HepG2 (cell line): ENCODE data around the gene AUH. TPM values are rescaled to one million over a fixed set of nuclear protein-coding genes. Genes with fewer than 3 reads are reported as not detected.

ENCODE experiments used
- CCAR2 ChIP-seq: fragments of 200-400 bp; formaldehyde crosslinking; optimal IDR thresholded peaks from 2 replicates; pipeline ENCODE3; 2018; ENCODE audit warnings: low read depth, mild to moderate bottlenecking, low read length, moderate library complexity
- HNF4G ChIP-seq, 2 experiments: sonication (generic) in 1 of 2; formaldehyde crosslinking in 1 of 2; IDR thresholded peaks; 2 replicates each; pipeline versions ENCODE4 v1.4.0 to v1.6.1; 2011 to 2020; ENCODE audit warnings: borderline replicate concordance in 2 of 2, low read depth in 2 of 2, mild to moderate bottlenecking in 2 of 2, low read length in 1 of 2, missing genetic modification reagents in 1 of 2, moderate library complexity in 1 of 2
- HNRNPUL1 ChIP-seq: fragments of 200-400 bp; formaldehyde crosslinking; IDR thresholded peaks from 2 replicates; pipeline ENCODE4 v1.6.1; 2017; ENCODE audit warnings: low read depth, mild to moderate bottlenecking, low read length, moderate library complexity
- KDM3A ChIP-seq: IDR thresholded peaks from 2 replicates; pipeline ENCODE4 v1.6.1; 2018; ENCODE audit warnings: low read depth, missing compliant biosample characterization
- STAT5B ChIP-seq: sonication (generic); formaldehyde crosslinking; IDR thresholded peaks from 2 replicates; pipeline ENCODE4 v1.4.0; 2020; ENCODE audit warnings: missing genetic modification reagents
- ZIK1 ChIP-seq: sonication (generic); formaldehyde crosslinking; IDR thresholded peaks from 2 replicates; pipeline ENCODE4 v1.5.0; 2020; ENCODE audit warnings: mild to moderate bottlenecking, low read depth, missing genetic modification reagents, borderline replicate concordance
- polyA plus RNA-seq, 8 experiments: library from polyadenylated mRNA; depleted of rRNA in 3 of 8; stranded (reverse) in 7 of 8; unstranded in 1 of 8; fragments of >200 nt; fragmentation: Illumina TruSeq in 4 of 8; extraction: Trizol in 4 of 8; gene quantifications; 2 replicates each; pipeline versions ENCODE4 v1.2.1 to v1.2.3, GENCODE V29; 2011 to 2016; ENCODE audit warnings: low read depth in 4 of 8, missing spikeins in 1 of 8, mixed read lengths in 1 of 8; ENCODE audit not compliant: insufficient read depth in 1 of 8
- total RNA-seq, 5 experiments: library from RNA; depleted of rRNA; stranded (reverse); fragments of >200 nt; fragmentation: Illumina TruSeq; extraction: Trizol; gene quantifications; 2 replicates each; pipeline ENCODE4 v1.2.3, GENCODE V29; 2016; ENCODE audit warnings: low read depth in 1 of 5
- TF ChIP-seq, protein P1 (sequence below): sonication (generic); formaldehyde crosslinking; IDR thresholded peaks from 2 replicates; pipeline ENCODE4 v1.8.0; 2023; ENCODE audit warnings: mild to moderate bottlenecking, missing genetic modification reagents
- TF ChIP-seq, protein P2 (sequence below): sonication (generic); formaldehyde crosslinking; IDR thresholded peaks from 2 replicates; pipeline ENCODE4 v1.5.0; 2020; ENCODE audit warnings: missing genetic modification reagents
- TF ChIP-seq, protein P3 (sequence below): sonication (generic); formaldehyde crosslinking; IDR thresholded peaks from 2 replicates; pipeline ENCODE4 v1.4.0; 2020; ENCODE audit warnings: missing genetic modification reagents
- TF ChIP-seq, protein P4 (sequence below): sonication (generic); formaldehyde crosslinking; IDR thresholded peaks from 2 replicates; pipeline ENCODE4 v1.5.0; 2020; ENCODE audit warnings: missing genetic modification reagents, mild to moderate bottlenecking, borderline replicate concordance
- TF ChIP-seq, protein P5 (sequence below): sonication (generic); formaldehyde crosslinking; IDR thresholded peaks from 2 replicates; pipeline ENCODE4 v1.9.0; 2021; ENCODE audit warnings: missing genetic modification reagents, borderline replicate concordance
- TF ChIP-seq, protein P6 (sequence below): sonication (generic); formaldehyde crosslinking; IDR thresholded peaks from 2 replicates; pipeline ENCODE4 v1.8.1; 2023; ENCODE audit warnings: missing genetic modification reagents, inconsistent platforms, borderline replicate concordance
- TF ChIP-seq, protein P7 (sequence below): sonication (generic); formaldehyde crosslinking; IDR thresholded peaks from 2 replicates; pipeline ENCODE4 v1.4.0; 2020; ENCODE audit warnings: missing genetic modification reagents

AUH gene
- total and polyA plus RNA-seq, 2 of the 13 experiments (the other 11 are each of a cell fraction or from before 2014, with no cell fraction given): 25.8 to 31.9 TPM

DNA sequence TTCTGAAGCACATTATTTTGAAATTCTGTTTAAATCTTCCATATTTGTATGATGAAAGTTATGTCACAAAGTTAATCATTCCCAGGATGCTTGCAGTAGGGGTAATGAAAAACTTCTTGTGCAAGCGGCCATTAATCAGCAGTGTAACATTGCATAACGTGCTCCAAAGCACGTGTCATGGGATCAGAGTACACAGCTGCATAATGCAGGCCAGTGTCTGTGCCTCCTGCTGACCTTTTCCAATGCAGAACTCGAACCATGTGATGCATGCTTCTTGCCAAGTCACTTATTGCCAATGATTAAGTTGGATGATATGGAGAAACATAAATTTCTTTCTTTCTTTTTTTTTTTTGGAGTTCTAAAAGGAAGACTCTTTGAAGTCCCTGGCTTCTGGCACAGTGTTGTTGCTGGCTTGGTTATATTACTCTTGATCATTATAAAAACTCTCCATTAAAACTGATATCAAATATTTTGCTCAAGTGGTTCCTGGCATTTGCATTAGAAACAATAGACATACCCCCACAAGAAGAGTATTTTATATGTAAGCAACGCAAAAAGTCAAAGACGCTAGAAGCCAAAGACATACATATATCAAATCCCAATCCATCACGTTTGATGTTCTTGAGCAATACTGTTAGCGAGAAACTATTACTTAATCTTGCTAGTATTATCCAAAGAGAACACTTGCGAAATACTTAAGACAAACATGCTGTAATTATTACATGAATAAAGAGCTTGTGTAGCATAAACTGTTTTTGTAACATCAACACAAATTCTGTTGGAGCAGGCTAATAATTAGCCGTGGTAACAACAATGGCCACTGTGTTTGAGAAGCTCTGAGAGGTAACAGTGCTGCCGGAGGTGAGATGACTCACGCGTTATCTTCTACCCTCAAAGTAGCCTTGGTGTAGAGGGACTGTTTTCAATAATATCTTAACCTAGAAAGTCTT, 164.2 kb downstream of the AUH start (continued):
- TF ChIP-seq ZIK1 (peak; percentile 81; the same call in 1 of the 2 replicates), HNF4G (IDR thresholded peaks at IDR 0.05; ENCODE audit: borderline replicate concordance, low read depth, low read length) (peak; percentile 100), HNF4G (CRISPR knock-in tag; IDR thresholded peaks at IDR 0.05; ENCODE audit: borderline replicate concordance, low read depth) (peak; percentile 94), CCAR2 (no peak), HNRNPUL1 (peak; percentile 93), STAT5B (peak; percentile 81; the same call in 1 of the 2 replicates), KDM3A (CRISPR knock-in tag) (peak; percentile 80; the same call in 1 of the 2 replicates)
- TF ChIP-seq, protein P1, sequence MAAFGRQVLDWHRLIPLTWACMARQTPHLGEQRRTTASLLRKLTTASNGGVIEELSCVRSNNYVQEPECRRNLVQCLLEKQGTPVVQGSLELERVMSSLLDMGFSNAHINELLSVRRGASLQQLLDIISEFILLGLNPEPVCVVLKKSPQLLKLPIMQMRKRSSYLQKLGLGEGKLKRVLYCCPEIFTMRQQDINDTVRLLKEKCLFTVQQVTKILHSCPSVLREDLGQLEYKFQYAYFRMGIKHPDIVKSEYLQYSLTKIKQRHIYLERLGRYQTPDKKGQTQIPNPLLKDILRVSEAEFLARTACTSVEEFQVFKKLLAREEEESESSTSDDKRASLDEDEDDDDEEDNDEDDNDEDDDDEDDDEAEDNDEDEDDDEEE (CRISPR knock-in tag): no peak
- TF ChIP-seq, protein P2, sequence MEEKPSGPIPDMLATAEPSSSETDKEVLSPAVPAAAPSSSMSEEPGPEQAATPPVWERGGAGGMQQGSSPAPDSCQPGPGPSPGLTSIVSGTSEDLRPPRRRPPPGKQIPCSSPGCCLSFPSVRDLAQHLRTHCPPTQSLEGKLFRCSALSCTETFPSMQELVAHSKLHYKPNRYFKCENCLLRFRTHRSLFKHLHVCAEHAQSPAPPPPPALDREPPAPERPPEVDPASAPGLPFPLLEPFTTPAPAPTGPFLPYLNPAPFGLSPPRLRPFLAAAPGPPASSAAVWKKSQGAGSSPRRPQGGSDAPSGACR: peak; percentile 81; the same call in 1 of the 2 replicates
- TF ChIP-seq, protein P3, sequence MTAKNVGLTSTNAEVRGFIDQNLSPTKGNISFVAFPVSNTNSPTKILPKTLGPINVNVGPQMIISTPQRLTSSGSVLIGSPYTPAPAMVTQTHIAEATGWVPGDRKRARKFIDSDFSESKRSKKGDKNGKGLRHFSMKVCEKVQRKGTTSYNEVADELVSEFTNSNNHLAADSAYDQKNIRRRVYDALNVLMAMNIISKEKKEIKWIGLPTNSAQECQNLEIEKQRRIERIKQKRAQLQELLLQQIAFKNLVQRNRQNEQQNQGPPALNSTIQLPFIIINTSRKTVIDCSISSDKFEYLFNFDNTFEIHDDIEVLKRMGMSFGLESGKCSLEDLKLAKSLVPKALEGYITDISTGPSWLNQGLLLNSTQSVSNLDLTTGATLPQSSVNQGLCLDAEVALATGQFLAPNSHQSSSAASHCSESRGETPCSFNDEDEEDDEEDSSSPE (CRISPR knock-in tag): peak; percentile 59
- TF ChIP-seq, protein P4, sequence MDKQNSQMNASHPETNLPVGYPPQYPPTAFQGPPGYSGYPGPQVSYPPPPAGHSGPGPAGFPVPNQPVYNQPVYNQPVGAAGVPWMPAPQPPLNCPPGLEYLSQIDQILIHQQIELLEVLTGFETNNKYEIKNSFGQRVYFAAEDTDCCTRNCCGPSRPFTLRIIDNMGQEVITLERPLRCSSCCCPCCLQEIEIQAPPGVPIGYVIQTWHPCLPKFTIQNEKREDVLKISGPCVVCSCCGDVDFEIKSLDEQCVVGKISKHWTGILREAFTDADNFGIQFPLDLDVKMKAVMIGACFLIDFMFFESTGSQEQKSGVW (CRISPR knock-in tag): no peak
- TF ChIP-seq, protein P5, sequence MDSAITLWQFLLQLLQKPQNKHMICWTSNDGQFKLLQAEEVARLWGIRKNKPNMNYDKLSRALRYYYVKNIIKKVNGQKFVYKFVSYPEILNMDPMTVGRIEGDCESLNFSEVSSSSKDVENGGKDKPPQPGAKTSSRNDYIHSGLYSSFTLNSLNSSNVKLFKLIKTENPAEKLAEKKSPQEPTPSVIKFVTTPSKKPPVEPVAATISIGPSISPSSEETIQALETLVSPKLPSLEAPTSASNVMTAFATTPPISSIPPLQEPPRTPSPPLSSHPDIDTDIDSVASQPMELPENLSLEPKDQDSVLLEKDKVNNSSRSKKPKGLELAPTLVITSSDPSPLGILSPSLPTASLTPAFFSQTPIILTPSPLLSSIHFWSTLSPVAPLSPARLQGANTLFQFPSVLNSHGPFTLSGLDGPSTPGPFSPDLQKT (CRISPR knock-in tag): no peak
- TF ChIP-seq, protein P6, sequence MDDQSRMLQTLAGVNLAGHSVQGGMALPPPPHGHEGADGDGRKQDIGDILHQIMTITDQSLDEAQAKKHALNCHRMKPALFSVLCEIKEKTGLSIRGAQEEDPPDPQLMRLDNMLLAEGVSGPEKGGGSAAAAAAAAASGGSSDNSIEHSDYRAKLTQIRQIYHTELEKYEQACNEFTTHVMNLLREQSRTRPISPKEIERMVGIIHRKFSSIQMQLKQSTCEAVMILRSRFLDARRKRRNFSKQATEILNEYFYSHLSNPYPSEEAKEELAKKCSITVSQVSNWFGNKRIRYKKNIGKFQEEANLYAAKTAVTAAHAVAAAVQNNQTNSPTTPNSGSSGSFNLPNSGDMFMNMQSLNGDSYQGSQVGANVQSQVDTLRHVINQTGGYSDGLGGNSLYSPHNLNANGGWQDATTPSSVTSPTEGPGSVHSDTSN (CRISPR knock-in tag): no peak
- TF ChIP-seq, protein P7, sequence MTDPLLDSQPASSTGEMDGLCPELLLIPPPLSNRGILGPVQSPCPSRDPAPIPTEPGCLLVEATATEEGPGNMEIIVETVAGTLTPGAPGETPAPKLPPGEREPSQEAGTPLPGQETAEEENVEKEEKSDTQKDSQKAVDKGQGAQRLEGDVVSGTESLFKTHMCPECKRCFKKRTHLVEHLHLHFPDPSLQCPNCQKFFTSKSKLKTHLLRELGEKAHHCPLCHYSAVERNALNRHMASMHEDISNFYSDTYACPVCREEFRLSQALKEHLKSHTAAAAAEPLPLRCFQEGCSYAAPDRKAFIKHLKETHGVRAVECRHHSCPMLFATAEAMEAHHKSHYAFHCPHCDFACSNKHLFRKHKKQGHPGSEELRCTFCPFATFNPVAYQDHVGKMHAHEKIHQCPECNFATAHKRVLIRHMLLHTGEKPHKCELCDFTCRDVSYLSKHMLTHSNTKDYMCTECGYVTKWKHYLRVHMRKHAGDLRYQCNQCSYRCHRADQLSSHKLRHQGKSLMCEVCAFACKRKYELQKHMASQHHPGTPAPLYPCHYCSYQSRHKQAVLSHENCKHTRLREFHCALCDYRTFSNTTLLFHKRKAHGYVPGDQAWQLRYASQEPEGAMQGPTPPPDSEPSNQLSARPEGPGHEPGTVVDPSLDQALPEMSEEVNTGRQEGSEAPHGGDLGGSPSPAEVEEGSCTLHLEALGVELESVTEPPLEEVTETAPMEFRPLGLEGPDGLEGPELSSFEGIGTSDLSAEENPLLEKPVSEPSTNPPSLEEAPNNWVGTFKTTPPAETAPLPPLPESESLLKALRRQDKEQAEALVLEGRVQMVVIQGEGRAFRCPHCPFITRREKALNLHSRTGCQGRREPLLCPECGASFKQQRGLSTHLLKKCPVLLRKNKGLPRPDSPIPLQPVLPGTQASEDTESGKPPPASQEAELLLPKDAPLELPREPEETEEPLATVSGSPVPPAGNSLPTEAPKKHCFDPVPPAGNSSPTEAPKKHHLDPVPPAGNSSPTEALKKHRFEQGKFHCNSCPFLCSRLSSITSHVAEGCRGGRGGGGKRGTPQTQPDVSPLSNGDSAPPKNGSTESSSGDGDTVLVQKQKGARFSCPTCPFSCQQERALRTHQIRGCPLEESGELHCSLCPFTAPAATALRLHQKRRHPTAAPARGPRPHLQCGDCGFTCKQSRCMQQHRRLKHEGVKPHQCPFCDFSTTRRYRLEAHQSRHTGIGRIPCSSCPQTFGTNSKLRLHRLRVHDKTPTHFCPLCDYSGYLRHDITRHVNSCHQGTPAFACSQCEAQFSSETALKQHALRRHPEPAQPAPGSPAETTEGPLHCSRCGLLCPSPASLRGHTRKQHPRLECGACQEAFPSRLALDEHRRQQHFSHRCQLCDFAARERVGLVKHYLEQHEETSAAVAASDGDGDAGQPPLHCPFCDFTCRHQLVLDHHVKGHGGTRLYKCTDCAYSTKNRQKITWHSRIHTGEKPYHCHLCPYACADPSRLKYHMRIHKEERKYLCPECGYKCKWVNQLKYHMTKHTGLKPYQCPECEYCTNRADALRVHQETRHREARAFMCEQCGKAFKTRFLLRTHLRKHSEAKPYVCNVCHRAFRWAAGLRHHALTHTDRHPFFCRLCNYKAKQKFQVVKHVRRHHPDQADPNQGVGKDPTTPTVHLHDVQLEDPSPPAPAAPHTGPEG (CRISPR knock-in tag): no peak
